Left ventricle myocardium inferior (tissue), 1 donor: ENCODE results near the gene FBXO45. TPM values are rescaled to one million over a fixed set of nuclear protein-coding genes. Genes with fewer than 3 reads are reported as not detected.

ENCODE experiments used
- DNase-seq: peaks from one replicate; pipeline ENCODE4 v3.0.0-alpha.2; 2020
- H3K27ac ChIP-seq: fragments of 200-600 bp; replicated peaks from 2 replicates; pipeline ENCODE4 v1.8.0; 2021
- H3K27me3 ChIP-seq: fragments of 200-600 bp; 2 replicates; pipeline ENCODE4 v1.8.0; 2021; ENCODE audit warnings: low read depth
- H3K36me3 ChIP-seq: fragments of 200-600 bp; 2 replicates; pipeline ENCODE4 v1.8.0; 2021
- H3K4me1 ChIP-seq: fragments of 200-600 bp; 2 replicates; pipeline ENCODE4 v1.8.0; 2021
- H3K4me3 ChIP-seq: fragments of 200-600 bp; 2 replicates; pipeline ENCODE4 v1.8.0; 2021; ENCODE audit warnings: mild to moderate bottlenecking, moderate library complexity
- H3K9me3 ChIP-seq: fragments of 200-600 bp; replicated peaks from 2 replicates; pipeline ENCODE4 v1.8.0; 2021
- intact Hi-C: fragments of 100-400 bp; cut with micrococcal nuclease; formaldehyde crosslinking; loops from one replicate; pipeline ENCODE4 v1.11.0; 2022
- total RNA-seq: library from RNA; stranded (reverse); fragmentation: NEBNext Ultra II Directional; extraction: Animal tissue kit (Norgen Biotek cat#: 25700); gene quantifications from one replicate; pipeline ENCODE4 v1.2.1, GENCODE V29; 2021
- TF ChIP-seq, protein P1 (sequence below): fragments of 200-600 bp; IDR thresholded peaks from 2 replicates; pipeline ENCODE4 v1.8.0; 2021; ENCODE audit warnings: antibody characterized with exemption, mild to moderate bottlenecking, borderline replicate concordance
- donor health status: DM: no; HTN: yes; CAD: no; lungs with severe emphysema.

Gene FBXO45
- total RNA-seq, 1 donor from 2014 or later = 7.3 TPM

DNA sequence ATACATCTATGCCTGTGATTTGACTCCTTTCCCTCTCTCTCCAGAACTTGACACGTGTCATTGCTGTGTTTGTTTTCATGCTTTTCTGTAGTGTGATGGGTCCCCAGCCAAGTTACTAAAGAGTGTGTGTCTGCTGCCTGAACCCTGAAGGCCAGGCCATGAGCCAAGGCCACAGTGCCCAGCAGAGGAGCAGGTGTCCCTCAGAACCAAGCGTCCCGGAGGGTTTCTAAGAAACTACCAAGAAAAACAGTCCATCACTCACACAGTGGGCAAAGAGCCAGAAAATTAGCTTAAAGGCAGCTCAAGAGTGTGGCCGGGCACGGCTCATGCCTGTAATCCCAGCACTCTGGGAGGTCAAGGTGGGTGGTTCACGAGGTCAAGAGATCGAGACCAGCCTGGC lies 35.2 kb downstream of the FBXO45 start:
- Histone ChIP-seq H3K4me1 (no peaks in the 10 kb centered on the region), H3K27me3 (no peaks in the 10 kb centered on the region), H3K36me3 (no peaks in the 10 kb centered on the region), H3K9me3 (peaks cover 4% of the 10 kb centered on the region), H3K27ac (no peak overlapping the region), H3K4me3 (no peak overlapping the region)
- TF ChIP-seq, protein P1, sequence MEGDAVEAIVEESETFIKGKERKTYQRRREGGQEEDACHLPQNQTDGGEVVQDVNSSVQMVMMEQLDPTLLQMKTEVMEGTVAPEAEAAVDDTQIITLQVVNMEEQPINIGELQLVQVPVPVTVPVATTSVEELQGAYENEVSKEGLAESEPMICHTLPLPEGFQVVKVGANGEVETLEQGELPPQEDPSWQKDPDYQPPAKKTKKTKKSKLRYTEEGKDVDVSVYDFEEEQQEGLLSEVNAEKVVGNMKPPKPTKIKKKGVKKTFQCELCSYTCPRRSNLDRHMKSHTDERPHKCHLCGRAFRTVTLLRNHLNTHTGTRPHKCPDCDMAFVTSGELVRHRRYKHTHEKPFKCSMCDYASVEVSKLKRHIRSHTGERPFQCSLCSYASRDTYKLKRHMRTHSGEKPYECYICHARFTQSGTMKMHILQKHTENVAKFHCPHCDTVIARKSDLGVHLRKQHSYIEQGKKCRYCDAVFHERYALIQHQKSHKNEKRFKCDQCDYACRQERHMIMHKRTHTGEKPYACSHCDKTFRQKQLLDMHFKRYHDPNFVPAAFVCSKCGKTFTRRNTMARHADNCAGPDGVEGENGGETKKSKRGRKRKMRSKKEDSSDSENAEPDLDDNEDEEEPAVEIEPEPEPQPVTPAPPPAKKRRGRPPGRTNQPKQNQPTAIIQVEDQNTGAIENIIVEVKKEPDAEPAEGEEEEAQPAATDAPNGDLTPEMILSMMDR = no peak
- no peak for DNase-seq
- intact Hi-C loops = no loop called here

DNA sequence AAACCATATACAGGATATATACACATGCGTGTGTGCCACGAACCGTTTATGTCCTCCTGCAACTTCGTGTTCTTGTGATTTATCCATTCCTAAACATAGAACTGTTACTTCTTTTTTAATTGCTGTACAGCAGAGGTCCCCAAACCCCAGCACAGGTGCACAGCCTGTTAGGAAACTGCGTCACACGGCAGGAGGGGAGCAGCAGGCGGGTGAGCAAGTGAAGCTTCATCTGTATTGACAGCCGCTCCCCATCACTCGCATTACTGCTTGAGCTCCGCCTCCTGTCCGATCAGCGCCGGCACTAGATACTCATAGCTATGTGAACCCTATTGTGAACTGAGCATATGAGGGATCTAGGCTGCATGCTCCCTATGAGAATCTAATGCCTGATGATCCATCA lies 36.1 kb downstream of the FBXO45 start:
- no peaks in the 10 kb centered on the region for H3K36me3 ChIP-seq
- intact Hi-C loops = no loop called here
- H3K27me3 ChIP-seq = no peaks in the 10 kb centered on the region
- H3K27ac ChIP-seq = no peak overlapping the region
- peaks cover 9% of the 10 kb centered on the region for H3K9me3 ChIP-seq
- peaks cover 3% of the 10 kb centered on the region for H3K4me1 ChIP-seq
- TF ChIP-seq, protein P1 = no peak
- H3K4me3 ChIP-seq = no peak overlapping the region
- no peak for DNase-seq

DNA sequence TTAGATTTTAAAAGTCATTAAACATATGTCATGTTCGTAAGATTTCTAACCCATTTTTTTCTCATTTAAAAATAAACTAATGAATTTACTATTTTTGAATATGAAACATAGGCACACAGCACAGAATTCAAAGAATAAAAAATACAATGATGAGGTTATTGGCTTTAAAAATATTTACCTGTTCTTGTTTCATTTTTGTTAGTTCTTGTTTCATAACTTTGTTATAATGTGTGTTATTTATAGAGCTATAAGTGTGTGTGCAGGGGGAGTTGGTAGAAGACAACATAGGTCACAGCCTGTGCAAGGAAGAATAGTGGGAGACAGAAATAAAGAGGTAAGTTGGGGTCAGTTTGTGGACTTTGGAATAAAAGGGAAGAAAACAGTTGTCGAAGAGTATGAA lies 40.2 kb downstream of the FBXO45 start:
- H3K36me3 ChIP-seq = no peaks in the 10 kb centered on the region
- H3K27me3 ChIP-seq = no peaks in the 10 kb centered on the region
- no peak for DNase-seq
- no peak overlapping the region for H3K27ac ChIP-seq
- peaks cover 34% of the 10 kb centered on the region for H3K4me1 ChIP-seq
- intact Hi-C loops = loop anchor here (5.0 kb wide), 1 partner anchor 79 kb away; no protein-coding TSS in a partner anchor
- H3K9me3 ChIP-seq = peaks cover 9% of the 10 kb centered on the region
- TF ChIP-seq, protein P1 = no peak
- H3K4me3 ChIP-seq = no peak overlapping the region

DNA sequence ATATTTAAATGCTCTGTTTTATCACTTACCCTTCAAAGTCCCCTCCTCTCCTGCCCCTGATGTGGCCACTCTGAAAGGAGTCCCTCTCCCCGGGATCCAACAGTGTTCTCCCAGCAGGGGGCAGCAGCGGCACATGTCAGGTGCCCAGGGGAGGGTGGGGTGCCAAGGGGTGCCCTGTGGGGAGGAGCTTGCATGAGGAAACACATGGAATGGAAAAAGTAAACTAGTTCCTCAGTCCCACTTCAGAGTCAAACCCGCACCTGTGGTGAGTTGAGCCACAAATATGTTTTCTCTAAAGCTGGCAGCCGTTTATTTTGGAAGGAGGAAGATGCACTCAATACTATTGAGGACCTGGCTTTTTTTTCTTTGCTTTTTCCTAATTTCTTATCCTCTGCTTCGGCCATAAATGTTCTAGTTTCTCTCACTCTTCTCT lies 40.9 kb downstream of the FBXO45 start:
- Histone ChIP-seq H3K27ac (peak overlapping the region; percentile 86), H3K36me3 (no peaks in the 10 kb centered on the region), H3K4me1 (peaks cover 34% of the 10 kb centered on the region), H3K9me3 (peaks cover 9% of the 10 kb centered on the region), H3K27me3 (no peaks in the 10 kb centered on the region), H3K4me3 (no peak overlapping the region)
- TF ChIP-seq, protein P1 = peak; percentile 86
- intact Hi-C loops = loop anchor here (5.0 kb wide), 1 partner anchor 78 kb away; no protein-coding TSS in a partner anchor
- peak; percentile 86 for DNase-seq

DNA sequence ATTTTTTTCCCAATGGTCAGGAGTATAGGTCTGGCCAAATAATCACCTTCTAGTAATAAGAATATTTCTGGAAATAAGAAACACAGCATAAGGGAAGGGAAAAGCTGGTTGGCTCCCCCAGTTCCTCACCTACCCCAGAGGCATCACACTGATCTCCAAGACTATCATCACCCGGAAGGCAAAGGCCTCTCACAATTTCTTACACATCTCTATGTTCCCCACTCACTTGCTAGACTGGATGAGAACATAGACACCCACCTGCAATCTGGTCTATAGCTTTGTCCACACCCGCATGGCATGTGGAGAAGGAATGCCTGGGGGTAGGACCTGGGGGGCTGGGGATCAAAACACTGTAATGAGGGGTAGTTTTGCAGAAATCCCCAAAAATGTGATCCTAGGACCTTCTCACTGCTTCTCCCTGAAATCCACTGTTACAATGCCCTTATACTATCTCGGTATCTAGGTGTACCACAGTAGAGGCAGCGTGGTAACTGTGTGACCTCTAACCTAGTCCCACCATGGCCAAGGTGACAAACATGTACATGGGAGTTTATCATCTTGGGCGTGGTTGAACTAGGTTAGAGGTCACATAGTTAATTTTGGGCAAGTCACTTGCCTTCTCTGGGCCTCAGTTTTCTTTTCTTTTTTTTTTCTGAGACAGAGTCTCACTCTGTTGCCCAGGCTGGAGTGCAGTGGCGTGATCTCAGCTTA lies 41.5 kb downstream of the FBXO45 start:
- no peak for DNase-seq
- Histone ChIP-seq H3K4me1 (peaks cover 34% of the 10 kb centered on the region), H3K4me3 (no peak overlapping the region), H3K27ac (peak overlapping the region; percentile 86), H3K27me3 (no peaks in the 10 kb centered on the region), H3K9me3 (peaks cover 9% of the 10 kb centered on the region), H3K36me3 (no peaks in the 10 kb centered on the region)
- TF ChIP-seq, protein P1 = no peak
- intact Hi-C loops = loop anchor here (5.0 kb wide), 1 partner anchor 77 kb away; no protein-coding TSS in a partner anchor
